Thoracic aorta (tissue), 2 donors: ENCODE measurements around the gene ACOX3. TPM values are rescaled to one million over a fixed set of nuclear protein-coding genes. Genes with fewer than 3 reads are reported as not detected.

Source experiments
- ATAC-seq: fragments of 150-250 bp; one replicate; pipeline ENCODE4 v1.8.0; 2017; ENCODE audit warnings: low read depth; ENCODE audit not compliant: insufficient number of reproducible peaks, low FRiP score
- DNase-seq: peaks from one replicate; pipeline ENCODE4 v3.0.0-alpha.2; 2020; ENCODE audit warnings: low spot score
- H3K27ac ChIP-seq, 2 donors: fragments of 200-600 bp; sonication (generic); 1 replicate in 1 of 2; 2 replicates in 1 of 2; pipeline ENCODE4 v1.5.1; 2016; ENCODE audit warnings: mild to moderate bottlenecking in 2 of 2, moderate library complexity in 2 of 2
- H3K27me3 ChIP-seq: fragments of 200-600 bp; sonication (generic); replicated peaks from 2 replicates; pipeline ENCODE4 v1.6.0; 2016; ENCODE audit warnings: mild to moderate bottlenecking; ENCODE audit not compliant: insufficient read depth
- H3K36me3 ChIP-seq: fragments of 200-600 bp; sonication (generic); one replicate; pipeline ENCODE4 v1.5.1; 2016
- H3K4me1 ChIP-seq, 2 donors: fragments of 200-600 bp; sonication (generic); 1 replicate in 1 of 2; 2 replicates in 1 of 2; pipeline versions ENCODE4 v1.5.1 to v1.6.0; 2016; ENCODE audit warnings: low read depth in 2 of 2, mild to moderate bottlenecking in 1 of 2; ENCODE audit not compliant: control insufficient read depth in 1 of 2
- H3K4me3 ChIP-seq: fragments of 200-600 bp; sonication (generic); 2 replicates; pipeline ENCODE4 v1.5.1; 2016; ENCODE audit warnings: mild to moderate bottlenecking
- H3K9me3 ChIP-seq: fragments of 200-600 bp; sonication (generic); 2 replicates; pipeline ENCODE4 v1.5.1; 2016
- CTCF ChIP-seq: fragments of 200-600 bp; sonication (generic); IDR thresholded peaks from one replicate; pipeline ENCODE4 v1.5.1; 2019; ENCODE audit warnings: antibody characterized with exemption
- total RNA-seq, 2 donors: library from RNA; depleted of rRNA; stranded (reverse); fragments of >200 nt; gene quantifications; one replicate each; pipeline versions ENCODE4 v1.1.0 to v1.2.3, GENCODE V29; 2016

The ACOX3 gene
- total RNA-seq, 2 donors from 2014 or later, result 47.8 to 72.7 TPM

DNA sequence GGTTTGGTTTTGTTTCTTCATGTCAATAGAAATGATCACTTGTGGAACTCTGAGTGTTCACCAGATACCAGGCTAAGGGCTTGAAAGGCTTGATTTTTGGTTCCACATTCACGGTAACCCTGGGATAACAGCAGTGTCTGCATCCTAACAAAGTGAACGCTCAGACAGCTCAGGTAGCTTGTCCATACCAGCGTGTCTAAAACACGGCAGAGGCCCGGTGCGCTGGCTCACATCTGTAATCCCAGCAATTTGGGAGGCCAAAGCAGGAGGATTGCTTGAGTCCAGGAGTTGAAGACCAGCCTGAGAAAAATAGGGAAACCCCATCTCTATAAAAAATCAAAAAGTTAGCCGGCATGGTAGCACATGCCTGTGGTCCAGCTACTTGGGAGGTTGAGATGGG, 122.0 kb downstream of the ACOX3 start:
- no peak for TF ChIP-seq CTCF
- no peaks in the 10 kb centered on the region for H3K36me3 ChIP-seq
- no peak for DNase-seq

DNA sequence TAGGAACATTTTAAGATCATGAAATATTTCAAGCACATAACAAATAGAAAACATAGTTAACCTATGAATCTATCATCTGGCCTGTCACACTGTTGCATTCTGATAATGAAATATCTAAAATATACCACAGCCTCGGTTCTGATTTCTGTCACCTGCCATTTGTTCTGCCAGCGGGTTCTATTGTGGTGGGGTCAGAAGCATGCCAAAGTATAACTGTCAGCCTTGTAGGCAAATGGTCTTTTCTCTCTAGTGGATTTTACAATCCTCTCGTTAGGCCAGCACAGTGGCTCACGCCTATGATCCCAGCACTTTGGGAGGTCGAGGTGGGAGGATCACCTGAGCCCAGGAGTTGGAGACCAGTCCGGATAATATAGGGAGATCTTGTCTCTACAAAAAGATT, 123.0 kb downstream of the ACOX3 start:
- TF ChIP-seq CTCF, result no peak
- no peaks in the 10 kb centered on the region for H3K27me3 ChIP-seq
- no peak overlapping the region for H3K27ac ChIP-seq
- no peaks in the 10 kb centered on the region for H3K9me3 ChIP-seq
- H3K4me1 ChIP-seq, result peaks cover 12 to 31% of the 10 kb centered on the region in 2 donors
- DNase-seq (no peak), ATAC-seq (no peak)
- no peak overlapping the region for H3K4me3 ChIP-seq
- H3K36me3 ChIP-seq, result no peaks in the 10 kb centered on the region

More for the DNA sequence above, 122.0 kb downstream of the ACOX3 start:
- H3K4me3 ChIP-seq, result no peak overlapping the region
- no peaks in the 10 kb centered on the region for H3K27me3 ChIP-seq
- no peak for ATAC-seq
- H3K4me1 ChIP-seq, result peaks cover 12 to 31% of the 10 kb centered on the region in 2 donors
- no peaks in the 10 kb centered on the region for H3K9me3 ChIP-seq
- no peak overlapping the region for H3K27ac ChIP-seq

- H3K4me3 ChIP-seq, result no peak overlapping the region
- H3K4me1 ChIP-seq, result peaks cover 12 to 31% of the 10 kb centered on the region in 2 donors
- ATAC-seq (no peak), DNase-seq (no peak)
- no peaks in the 10 kb centered on the region for H3K36me3 ChIP-seq
- H3K27ac ChIP-seq, result no peak overlapping the region
- H3K27me3 ChIP-seq, result no peaks in the 10 kb centered on the region
- no peak for TF ChIP-seq CTCF
- H3K9me3 ChIP-seq, result no peaks in the 10 kb centered on the region
Measured at GRCh38 chr4:8316911-8317351, 123.6 kb downstream of the ACOX3 start.

Other genes starting within 250 kb of the ACOX3 start
- 10 to 100 TPM; 63.2 to 68.6 TPM for gene SH3TC1, start 241.4 kb downstream of the ACOX3 start, total RNA-seq
- 10 to 100 TPM; 52.6 to 55.5 TPM for gene HTRA3, start 171.0 kb downstream of the ACOX3 start, total RNA-seq
- gene TRMT44, start 54 bp upstream of the ACOX3 start, total RNA-seq, result 10 to 100 TPM; 19.8 to 30.5 TPM
- gene GPR78, start 139.7 kb upstream of the ACOX3 start, total RNA-seq, result not detected
- 1 to 10 TPM; 3.0 to 6.1 TPM for gene CPZ, start 152.0 kb upstream of the ACOX3 start, total RNA-seq